Measurements from ENCODE around the gene SLC50A1.
A peak's percentile ranks its signal among the peaks of the same experiment; 100 is the strongest.

DNA sequence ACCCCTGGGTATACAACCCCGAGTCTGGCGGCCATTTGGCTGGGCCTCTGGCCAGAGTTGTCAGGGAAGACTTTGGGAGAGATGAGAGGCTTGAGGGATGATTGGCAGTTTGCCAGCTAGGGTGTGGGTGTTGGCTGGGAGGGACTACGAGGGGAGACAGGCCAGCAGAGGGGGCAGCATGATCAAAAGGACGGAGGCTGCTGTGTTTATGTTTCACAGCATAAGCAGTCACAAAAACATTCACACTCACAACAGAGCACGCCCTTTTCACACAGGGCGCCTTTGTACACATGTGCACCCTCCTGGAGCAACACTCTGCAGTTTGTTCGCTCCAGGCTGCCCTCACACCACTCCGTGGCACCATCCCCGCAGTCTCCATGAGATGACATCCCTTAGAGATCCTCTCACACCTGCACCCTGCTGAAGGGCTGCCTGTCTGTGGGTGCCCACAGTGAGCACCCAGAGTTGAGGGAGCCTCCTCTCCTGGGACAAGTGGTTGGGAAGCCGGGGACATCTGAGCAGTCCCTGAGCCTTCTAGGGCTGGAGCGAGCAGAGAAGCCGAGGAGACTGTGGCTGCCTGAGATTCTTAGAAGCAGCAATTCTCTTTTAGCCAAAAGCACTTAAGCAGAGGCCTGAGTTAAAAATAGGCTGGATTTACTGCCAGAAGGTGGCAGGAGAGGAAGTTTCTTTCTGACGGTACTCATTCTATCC lies 41.6 kb upstream of the SLC50A1 start:
- no peak for TF ChIP-seq POLR2A (IDR thresholded peaks at IDR 0.05)
- TF ChIP-seq CTCF (IDR thresholded peaks at IDR 0.05 in 8 of 11, conservative IDR thresholded peaks at IDR 0.05 in 3 of 11) = peak in 6 of 11 experiments; percentile 7 to 46 (median 24)
